Activated T-cell treated with anti-CD3 and anti-CD28 coated beads for 4 hours (primary cell): ENCODE data around the gene CNRIP1.

Source experiments
- DNase-seq: peaks from one replicate; pipeline ENCODE4 v3.0.0-alpha.2; 2020

Gene CNRIP1

GRCh38 chr2:68250196-68250595, 69.6 kb downstream of the CNRIP1 start:
- no peak for DNase-seq

DNA sequence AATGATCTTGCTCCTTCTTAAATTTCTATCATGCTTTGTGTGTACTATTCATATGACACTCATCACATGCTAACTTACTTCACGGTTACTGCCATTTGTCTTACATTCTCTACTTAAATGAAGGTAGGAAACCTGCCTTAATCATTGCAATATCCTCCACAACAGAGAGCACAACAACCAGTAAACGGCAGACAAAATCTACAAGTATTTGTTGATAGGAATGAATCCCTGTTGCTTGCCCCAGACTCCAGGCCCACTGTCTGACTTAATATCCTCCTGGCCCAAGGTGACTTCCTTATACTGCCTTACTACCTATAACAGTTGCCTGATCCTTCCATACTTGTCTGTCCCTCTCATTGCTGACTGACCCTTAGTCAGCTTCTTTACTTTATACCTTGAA, 70.9 kb downstream of the CNRIP1 start:
- DNase-seq = no peak

GRCh38 chr2:68248361-68248760, 71.4 kb downstream of the CNRIP1 start:
- no peak for DNase-seq

DNA sequence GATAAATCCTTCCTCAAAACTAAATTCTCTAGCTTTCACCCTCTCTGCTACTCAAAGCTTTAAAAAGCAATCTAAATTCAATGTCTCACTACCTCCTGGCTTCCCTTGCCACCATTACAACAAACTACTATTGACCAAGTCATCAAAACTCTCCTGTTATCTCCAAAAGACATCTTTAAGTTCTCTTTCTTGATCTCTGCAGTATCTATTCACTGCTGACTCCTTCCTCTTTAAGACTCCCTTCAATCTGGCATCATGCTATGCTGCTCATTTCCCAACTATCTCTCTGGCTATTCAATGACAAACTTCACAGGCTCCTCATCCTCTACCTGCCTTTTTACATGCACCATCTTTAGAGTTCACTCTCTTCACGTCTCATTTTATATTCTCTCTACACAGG, 73.4 kb downstream of the CNRIP1 start:
- no peak for DNase-seq

DNA sequence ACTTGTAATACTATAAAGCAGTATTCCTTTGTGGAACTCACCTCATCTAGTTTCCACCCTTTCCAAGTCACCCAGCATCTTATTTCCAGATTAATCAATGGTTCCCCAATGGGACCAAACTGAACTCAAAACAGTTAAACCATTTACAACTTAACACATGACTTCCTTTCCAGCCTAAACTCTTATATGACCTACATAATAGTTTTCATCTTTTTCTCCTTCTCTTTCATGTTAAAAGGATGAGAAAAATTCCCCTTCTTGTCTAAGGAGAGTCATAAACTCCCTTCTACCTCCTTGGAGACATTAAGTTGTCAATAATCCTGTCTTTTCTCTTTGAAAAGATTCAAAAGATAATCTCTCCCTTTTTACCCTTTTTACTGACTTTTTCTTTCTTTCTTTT, 74.1 kb downstream of the CNRIP1 start:
- no peak for DNase-seq

GRCh38 chr2:68245066-68245465, 74.7 kb downstream of the CNRIP1 start:
- no peak for DNase-seq

DNA sequence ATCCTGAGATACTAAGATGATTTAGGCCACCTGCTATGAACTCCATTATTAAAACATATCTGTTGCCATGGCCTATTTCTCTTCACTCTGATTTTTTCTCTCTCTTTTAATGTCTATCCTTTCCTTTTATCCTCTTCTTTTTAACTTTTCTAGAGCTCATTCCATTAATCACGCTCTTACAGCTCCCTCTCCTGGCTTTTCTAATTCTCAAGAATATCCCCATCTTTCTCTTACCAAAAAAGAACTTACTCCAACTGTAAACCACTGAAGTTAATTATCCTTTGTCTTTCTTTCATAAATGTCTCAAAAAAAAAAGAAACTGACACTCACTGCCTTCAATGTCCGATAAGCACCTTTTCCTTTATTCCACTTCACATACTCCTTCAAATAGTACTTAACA, 75.3 kb downstream of the CNRIP1 start:
- no peak for DNase-seq
